ENCODE measurements around the gene COL15A1.

DNA sequence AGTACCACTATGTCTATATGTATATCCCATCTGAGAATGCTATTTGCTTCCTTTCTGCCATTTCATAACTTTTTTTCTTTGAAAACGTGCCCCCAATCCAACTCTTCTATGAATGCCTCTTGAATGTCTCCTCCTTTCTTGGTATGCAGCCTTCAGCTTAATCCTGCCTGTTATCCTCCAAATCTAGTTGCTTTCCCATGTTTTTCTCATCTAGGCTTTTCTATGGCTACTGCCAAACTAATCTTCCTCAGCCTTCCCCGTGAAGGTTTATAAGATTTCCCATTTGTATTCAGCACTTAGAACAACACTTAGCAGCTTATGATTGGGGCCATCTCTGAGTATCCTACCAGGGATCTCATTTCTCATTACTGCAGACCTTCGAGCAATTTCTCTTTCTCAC lies 163.7 kb downstream of the COL15A1 start:
- TF ChIP-seq EP300 (IDR thresholded peaks at IDR 0.05): no peak
- TF ChIP-seq, protein P1, sequence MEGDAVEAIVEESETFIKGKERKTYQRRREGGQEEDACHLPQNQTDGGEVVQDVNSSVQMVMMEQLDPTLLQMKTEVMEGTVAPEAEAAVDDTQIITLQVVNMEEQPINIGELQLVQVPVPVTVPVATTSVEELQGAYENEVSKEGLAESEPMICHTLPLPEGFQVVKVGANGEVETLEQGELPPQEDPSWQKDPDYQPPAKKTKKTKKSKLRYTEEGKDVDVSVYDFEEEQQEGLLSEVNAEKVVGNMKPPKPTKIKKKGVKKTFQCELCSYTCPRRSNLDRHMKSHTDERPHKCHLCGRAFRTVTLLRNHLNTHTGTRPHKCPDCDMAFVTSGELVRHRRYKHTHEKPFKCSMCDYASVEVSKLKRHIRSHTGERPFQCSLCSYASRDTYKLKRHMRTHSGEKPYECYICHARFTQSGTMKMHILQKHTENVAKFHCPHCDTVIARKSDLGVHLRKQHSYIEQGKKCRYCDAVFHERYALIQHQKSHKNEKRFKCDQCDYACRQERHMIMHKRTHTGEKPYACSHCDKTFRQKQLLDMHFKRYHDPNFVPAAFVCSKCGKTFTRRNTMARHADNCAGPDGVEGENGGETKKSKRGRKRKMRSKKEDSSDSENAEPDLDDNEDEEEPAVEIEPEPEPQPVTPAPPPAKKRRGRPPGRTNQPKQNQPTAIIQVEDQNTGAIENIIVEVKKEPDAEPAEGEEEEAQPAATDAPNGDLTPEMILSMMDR (IDR thresholded peaks at IDR 0.05): no peak

All from esophagus muscularis mucosa (tissue), 3 donors.